Fibroblast of skin of right quadriceps (primary cell): ENCODE measurements around the gene ACTN2.

Experiments used
- DNase-seq: peaks from one replicate; pipeline ENCODE4 v3.0.0-alpha.2; 2013

Gene ACTN2

GRCh38 chr1:236692128-236692527 lies 5.8 kb downstream of the ACTN2 start:
- DNase-seq, result no peak

GRCh38 chr1:236692742-236693141 lies 6.4 kb downstream of the ACTN2 start:
- DNase-seq, result no peak

- no peak for DNase-seq
Observed at GRCh38 chr1:236699366-236699765, 13.1 kb downstream of the ACTN2 start.

DNA sequence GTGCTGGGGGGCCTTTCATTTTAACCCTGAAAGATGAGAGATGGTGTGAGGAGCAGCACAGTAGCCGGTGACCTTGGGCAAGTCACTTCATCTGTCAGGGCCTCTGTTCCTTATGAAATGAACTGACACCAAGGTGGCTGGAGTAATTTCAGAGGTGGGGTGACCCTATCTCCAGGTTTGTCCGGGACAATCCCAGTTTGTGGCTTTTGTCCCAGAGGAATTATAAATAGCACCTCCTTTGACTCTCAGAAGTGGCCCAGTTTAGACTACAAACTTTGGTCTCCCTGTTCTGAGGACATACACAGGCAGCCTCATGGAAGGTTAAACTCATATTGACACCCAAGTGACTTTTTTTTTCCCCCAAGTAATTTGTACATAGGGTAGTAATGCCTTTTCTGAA lies 14.6 kb downstream of the ACTN2 start:
- DNase-seq, result no peak

DNA sequence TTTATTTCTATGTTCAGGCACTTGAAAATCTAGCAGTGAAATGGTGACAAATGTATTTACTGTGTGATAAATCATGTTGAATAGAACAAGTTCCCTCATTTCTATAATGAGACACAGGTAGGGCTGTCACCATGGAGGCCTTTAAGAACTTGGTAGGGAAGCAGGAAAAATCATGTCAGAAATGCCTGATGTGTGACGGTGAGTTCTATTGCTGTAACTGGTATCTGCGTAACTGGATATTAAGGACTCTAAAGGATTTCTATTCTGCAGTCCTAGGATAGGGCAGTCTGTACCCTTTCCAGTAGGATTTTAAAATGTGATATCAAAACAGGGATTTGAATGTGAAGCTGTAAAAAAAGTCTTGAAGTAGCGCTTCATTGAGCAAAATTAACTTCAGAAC lies 15.5 kb downstream of the ACTN2 start:
- no peak for DNase-seq

- no peak for DNase-seq
Observed at GRCh38 chr1:236702791-236703394, 16.6 kb downstream of the ACTN2 start.

DNA sequence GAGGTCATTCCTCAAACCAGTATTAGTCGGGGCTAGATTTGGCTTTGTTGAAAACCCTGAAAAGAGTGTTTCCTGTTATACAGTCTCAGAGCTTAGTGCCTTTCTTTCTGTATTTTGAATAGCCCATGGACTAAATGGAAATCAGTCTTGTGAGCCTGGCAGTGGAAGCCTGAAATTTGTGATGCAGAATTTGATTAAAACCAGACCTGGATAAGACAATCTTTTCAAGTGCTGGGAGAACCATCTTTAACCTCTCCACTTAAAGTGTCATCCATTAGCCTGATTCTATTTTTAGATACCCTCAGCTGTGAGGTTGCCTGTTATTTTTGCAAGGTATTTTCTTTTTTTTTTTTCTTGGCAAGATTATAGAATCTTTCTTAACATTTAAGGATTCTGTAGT lies 19.5 kb downstream of the ACTN2 start:
- no peak for DNase-seq

GRCh38 chr1:236706183-236706582 lies 19.9 kb downstream of the ACTN2 start:
- DNase-seq, result no peak

DNA sequence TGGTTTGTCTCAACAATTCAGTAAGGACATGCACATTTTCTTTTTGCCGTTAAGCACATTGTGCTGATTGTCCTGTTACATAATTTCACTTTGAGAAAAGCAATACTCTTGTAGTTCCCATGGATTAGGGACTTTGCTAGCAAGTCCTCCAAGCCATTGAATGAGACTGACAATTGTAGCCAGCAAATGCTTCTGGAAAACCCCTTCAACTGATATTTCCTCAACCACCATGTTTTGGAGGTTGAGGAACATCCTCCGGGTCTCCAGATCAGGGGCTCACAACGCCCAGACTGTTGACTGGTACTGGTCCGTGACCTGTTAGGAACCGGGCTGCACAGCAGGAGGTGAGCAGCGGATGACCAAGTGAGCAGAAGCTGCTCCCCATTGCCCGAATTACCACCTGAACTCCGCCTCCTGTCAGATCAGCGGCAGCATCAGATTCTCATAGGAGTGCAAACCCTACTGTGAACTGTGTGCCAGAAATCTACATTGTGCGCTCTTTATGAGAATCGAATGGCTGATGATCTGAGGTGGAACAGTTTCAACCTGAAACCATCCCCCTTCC lies 24.1 kb downstream of the ACTN2 start:
- no peak for DNase-seq

GRCh38 chr1:236716160-236716559 lies 29.9 kb downstream of the ACTN2 start:
- no peak for DNase-seq

- DNase-seq, result no peak
Observed at GRCh38 chr1:236717811-236718210, 31.5 kb downstream of the ACTN2 start.

- DNase-seq, result no peak
Observed at GRCh38 chr1:236718328-236718727, 32.0 kb downstream of the ACTN2 start.

DNA sequence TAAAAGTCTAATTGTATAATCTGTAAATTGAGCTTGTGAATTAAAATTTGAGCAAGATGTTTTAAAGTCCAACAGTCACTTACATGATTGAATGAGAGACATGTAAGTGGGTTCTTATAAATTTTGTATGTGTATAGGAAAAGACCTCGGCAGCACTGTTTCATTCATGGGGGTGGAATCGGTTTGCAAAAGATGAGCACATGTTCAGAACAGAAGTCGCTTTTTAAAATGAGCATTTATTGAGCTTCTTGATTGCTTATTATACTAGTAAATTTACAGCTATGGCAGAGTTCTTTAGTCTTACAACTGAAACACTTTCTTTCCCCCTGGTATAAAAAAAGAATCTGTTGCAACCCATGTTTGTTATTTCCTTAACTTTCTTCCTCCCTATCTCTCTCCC lies 33.9 kb downstream of the ACTN2 start:
- no peak for DNase-seq

GRCh38 chr1:236720611-236721010 lies 34.3 kb downstream of the ACTN2 start:
- no peak for DNase-seq

- no peak for DNase-seq
Observed at GRCh38 chr1:236724049-236724448, 37.8 kb downstream of the ACTN2 start.

DNA sequence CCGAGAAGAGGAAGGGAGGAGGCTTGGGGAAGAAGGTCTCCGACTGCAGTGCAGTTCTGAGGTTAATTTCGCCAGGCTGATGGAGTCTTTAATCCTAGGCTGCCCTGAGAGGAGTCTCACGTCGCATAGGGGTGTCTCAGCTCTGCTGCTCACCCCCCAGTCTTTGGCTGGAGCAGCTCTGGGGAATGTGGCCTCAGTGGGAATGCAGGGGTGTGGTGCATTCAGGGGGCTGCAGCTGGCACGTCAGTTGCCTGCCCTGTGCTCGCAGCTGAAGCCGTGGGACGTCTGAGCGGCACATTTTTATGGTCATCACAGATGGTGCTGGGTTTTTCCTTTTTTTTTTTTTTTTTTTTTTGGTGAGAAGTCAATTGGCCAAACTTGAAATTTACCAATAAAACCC lies 38.2 kb downstream of the ACTN2 start:
- no peak for DNase-seq

DNA sequence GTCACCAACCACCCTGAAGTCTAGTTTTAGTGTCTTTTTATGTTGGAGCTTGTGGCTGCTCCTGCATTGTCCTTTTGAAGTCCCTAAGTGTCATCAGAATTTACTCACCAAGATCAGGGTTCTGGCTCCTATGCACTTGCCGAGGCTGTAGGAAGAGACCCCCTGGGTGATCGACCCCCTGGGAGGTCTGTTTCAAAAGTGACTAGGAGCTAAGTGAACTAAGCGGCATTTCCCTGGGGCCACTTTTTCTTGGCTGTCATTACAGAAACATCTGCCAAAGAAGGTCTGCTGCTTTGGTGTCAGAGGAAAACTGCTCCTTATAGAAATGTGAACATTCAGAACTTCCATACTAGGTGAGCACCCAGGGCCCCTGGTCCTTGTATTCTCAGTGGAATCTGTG lies 39.4 kb downstream of the ACTN2 start:
- no peak for DNase-seq

GRCh38 chr1:236727521-236727920 lies 41.2 kb downstream of the ACTN2 start:
- no peak for DNase-seq

DNA sequence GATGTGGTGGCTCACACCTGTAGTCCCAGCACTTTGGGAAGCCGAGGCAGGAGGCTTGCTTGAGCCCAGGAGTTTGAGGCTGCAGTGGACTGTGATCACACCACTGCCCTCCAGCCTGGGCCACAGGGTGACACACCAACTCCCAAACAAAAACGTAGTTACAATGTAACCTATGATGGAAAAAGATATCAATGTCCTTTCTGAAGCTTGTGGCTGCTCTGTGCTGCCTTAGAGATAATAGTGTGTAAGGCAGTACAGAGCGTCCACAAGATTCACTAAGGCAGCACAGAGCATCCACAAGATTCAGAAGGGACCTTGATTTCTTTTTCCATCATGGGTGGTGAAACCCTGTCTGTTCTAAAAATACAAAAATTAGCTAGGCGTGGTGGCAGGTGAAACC lies 42.5 kb downstream of the ACTN2 start:
- no peak for DNase-seq

- no peak for DNase-seq
Observed at GRCh38 chr1:236733653-236734052, 47.4 kb downstream of the ACTN2 start.

DNA sequence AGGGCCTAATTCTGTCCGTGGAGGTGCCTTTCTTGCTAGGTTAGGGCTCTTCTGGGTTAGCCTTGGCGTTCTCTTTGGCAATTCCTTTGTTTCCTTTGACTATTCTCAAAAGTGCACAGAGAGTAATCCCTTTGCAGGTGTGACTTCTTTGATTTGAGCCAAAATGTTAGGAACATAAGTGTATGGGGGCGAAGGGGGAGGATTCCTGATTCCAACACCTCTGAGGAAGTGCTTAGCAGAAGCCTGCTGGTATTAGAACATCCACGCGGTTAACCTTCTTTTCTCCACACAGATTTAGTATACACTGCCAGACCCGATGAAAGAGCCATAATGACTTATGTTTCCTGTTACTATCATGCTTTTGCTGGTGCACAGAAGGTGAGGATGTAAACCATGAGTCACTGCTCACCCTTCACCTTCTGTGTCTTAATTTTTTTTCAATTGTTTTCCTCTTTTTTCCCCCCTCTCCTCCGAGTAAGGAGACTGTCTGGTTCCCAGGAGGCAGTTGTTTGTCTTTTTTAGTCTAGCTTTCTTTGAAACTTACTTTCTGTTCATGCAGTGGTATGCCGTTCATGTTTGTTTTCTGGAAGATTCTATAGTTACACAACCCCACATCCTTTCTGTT lies 48.0 kb downstream of the ACTN2 start:
- no peak for DNase-seq

GRCh38 chr1:236736761-236737160 lies 50.5 kb downstream of the ACTN2 start:
- no peak for DNase-seq

GRCh38 chr1:236741753-236742152 lies 55.5 kb downstream of the ACTN2 start:
- no peak for DNase-seq

- no peak for DNase-seq
Observed at GRCh38 chr1:236742421-236743160, 56.3 kb downstream of the ACTN2 start.
